Measurements from ENCODE around the gene LRRC70. TPM values are rescaled to one million over a fixed set of nuclear protein-coding genes. Genes with fewer than 3 reads are reported as not detected.

The LRRC70 gene
- total and polyA plus RNA-seq, 2 donors from 2014 or later = 3.6 to 4.9 TPM

- no peak for DNase-seq
- FAIRE-seq = no peak
- Histone ChIP-seq H3K4me3 (ENCODE audit: low read length in 3 of 3) (no peak overlapping the region), H3K27me3 (ENCODE audit: control insufficient read depth, insufficient read depth, low read length) (no peaks in the 10 kb centered on the region), H3K4me1 (ENCODE audit: control insufficient read depth in 2 of 3, insufficient read depth in 2 of 3, low read depth in 1 of 3, low read length in 3 of 3) (no peaks in the 10 kb centered on the region), H3K36me3 (ENCODE audit: control insufficient read depth in 2 of 3, insufficient read depth in 3 of 3, low read length in 3 of 3) (no peaks in the 10 kb centered on the region), H3K27ac (ENCODE audit: low read depth in 2 of 2, low read length in 2 of 2) (no peak overlapping the region), H3K9me3 (ENCODE audit: control insufficient read depth in 2 of 3, insufficient read depth in 1 of 3, low read length in 3 of 3) (no peaks in the 10 kb centered on the region), H3K9ac (ENCODE audit: low read length in 3 of 3) (no peak overlapping the region)
- TF ChIP-seq CTCF (IDR thresholded peaks at IDR 0.05; ENCODE audit: borderline replicate concordance, extremely low read depth, insufficient read depth) = no peak
- intact Hi-C loops (cut with DNase I) = no loop called here
These were observed 35.9 kb upstream of the LRRC70 start for GRCh38 chr5:62542720-62543119.

- intact Hi-C loops (cut with DNase I) = no loop called here
- no peaks in the 10 kb centered on the region for H3K9me3 ChIP-seq (ENCODE audit: control insufficient read depth in 2 of 3, insufficient read depth in 1 of 3, low read length in 3 of 3)
- no peak overlapping the region for H3K4me3 ChIP-seq (ENCODE audit: low read length in 3 of 3)
- no peak for TF ChIP-seq CTCF (IDR thresholded peaks at IDR 0.05; ENCODE audit: borderline replicate concordance, extremely low read depth, insufficient read depth)
- no peak for FAIRE-seq
- no peaks in the 10 kb centered on the region for H3K27me3 ChIP-seq (ENCODE audit: control insufficient read depth, insufficient read depth, low read length)
- no peak overlapping the region for H3K27ac ChIP-seq (ENCODE audit: low read depth in 2 of 2, low read length in 2 of 2)
- DNase-seq = no peak
- H3K4me1 ChIP-seq (ENCODE audit: control insufficient read depth in 2 of 3, insufficient read depth in 2 of 3, low read depth in 1 of 3, low read length in 3 of 3) = no peaks in the 10 kb centered on the region
- H3K9ac ChIP-seq (ENCODE audit: low read length in 3 of 3) = no peak overlapping the region
- no peaks in the 10 kb centered on the region for H3K36me3 ChIP-seq (ENCODE audit: control insufficient read depth in 2 of 3, insufficient read depth in 3 of 3, low read length in 3 of 3)
These were observed 30.5 kb upstream of the LRRC70 start for GRCh38 chr5:62547945-62548630.

GRCh38 chr5:62550103-62550502 lies 28.5 kb upstream of the LRRC70 start:
- no peak for FAIRE-seq
- H3K27ac ChIP-seq (ENCODE audit: low read depth in 2 of 2, low read length in 2 of 2) = no peak overlapping the region
- H3K9me3 ChIP-seq (ENCODE audit: control insufficient read depth in 2 of 3, insufficient read depth in 1 of 3, low read length in 3 of 3) = no peaks in the 10 kb centered on the region
- H3K27me3 ChIP-seq (ENCODE audit: control insufficient read depth, insufficient read depth, low read length) = no peaks in the 10 kb centered on the region
- DNase-seq = no peak
- TF ChIP-seq CTCF (IDR thresholded peaks at IDR 0.05; ENCODE audit: borderline replicate concordance, extremely low read depth, insufficient read depth) = no peak
- intact Hi-C loops (cut with DNase I) = no loop called here
- no peak overlapping the region for H3K9ac ChIP-seq (ENCODE audit: low read length in 3 of 3)
- H3K4me3 ChIP-seq (ENCODE audit: low read length in 3 of 3) = no peak overlapping the region
- H3K36me3 ChIP-seq (ENCODE audit: control insufficient read depth in 2 of 3, insufficient read depth in 3 of 3, low read length in 3 of 3) = no peaks in the 10 kb centered on the region
- H3K4me1 ChIP-seq (ENCODE audit: control insufficient read depth in 2 of 3, insufficient read depth in 2 of 3, low read depth in 1 of 3, low read length in 3 of 3) = no peaks in the 10 kb centered on the region

GRCh38 chr5:62555930-62556329 lies 22.7 kb upstream of the LRRC70 start:
- no peak for FAIRE-seq
- no peak for DNase-seq
- TF ChIP-seq CTCF (IDR thresholded peaks at IDR 0.05; ENCODE audit: borderline replicate concordance, extremely low read depth, insufficient read depth) = no peak
- H3K27ac ChIP-seq (ENCODE audit: low read depth in 2 of 2, low read length in 2 of 2) = no peak overlapping the region
- H3K9ac ChIP-seq (ENCODE audit: low read length in 3 of 3) = no peak overlapping the region
- no peaks in the 10 kb centered on the region for H3K4me1 ChIP-seq (ENCODE audit: control insufficient read depth in 2 of 3, insufficient read depth in 2 of 3, low read depth in 1 of 3, low read length in 3 of 3)
- no peaks in the 10 kb centered on the region for H3K36me3 ChIP-seq (ENCODE audit: control insufficient read depth in 2 of 3, insufficient read depth in 3 of 3, low read length in 3 of 3)
- H3K9me3 ChIP-seq (ENCODE audit: control insufficient read depth in 2 of 3, insufficient read depth in 1 of 3, low read length in 3 of 3) = no peaks in the 10 kb centered on the region
- no peak overlapping the region for H3K4me3 ChIP-seq (ENCODE audit: low read length in 3 of 3)
- no peaks in the 10 kb centered on the region for H3K27me3 ChIP-seq (ENCODE audit: control insufficient read depth, insufficient read depth, low read length)
- intact Hi-C loops (cut with DNase I) = no loop called here
